OCI-LY1 (cell line): ENCODE results near the gene HSP90AA1.
A peak's percentile ranks its signal among the peaks of the same experiment; 100 is the strongest.
"Not testable (repeated sequence)": the region's sequence is repeated elsewhere in the genome, so short reads cannot be mapped to it uniquely, and the experiment has no call there.

Experiments
- H2AFZ ChIP-seq: fragments of 200-600 bp; sonication (generic), shearing (Covaris generic); 2 replicates; pipeline ENCODE4 v1.6.0; 2014; ENCODE audit warnings: antibody characterized with exemption, mild to moderate bottlenecking, low read length
- H3F3A ChIP-seq: fragments of 200-600 bp; sonication (generic), shearing (Covaris generic); 2 replicates; pipeline ENCODE4 v1.6.0; 2014; ENCODE audit warnings: mild to moderate bottlenecking, antibody characterized with exemption, low read length, moderate library complexity; ENCODE audit not compliant: insufficient read depth
- H3K27ac ChIP-seq: fragments of 200-600 bp; sonication (generic); 2 replicates; pipeline ENCODE4 v1.5.1; 2014; ENCODE audit warnings: low read length, mixed run types, mild to moderate bottlenecking, low read depth; ENCODE audit not compliant: poor library complexity, severe bottlenecking
- H3K27me3 ChIP-seq: fragments of 200-600 bp; sonication (generic); 2 replicates; pipeline ENCODE4 v1.6.0; 2014; ENCODE audit warnings: antibody characterized with exemption, mild to moderate bottlenecking, low read length, moderate library complexity; ENCODE audit not compliant: insufficient read depth
- H3K36me3 ChIP-seq: fragments of 200-600 bp; sonication (generic); 2 replicates; pipeline ENCODE4 v1.6.1; 2014; ENCODE audit warnings: mild to moderate bottlenecking, antibody characterized with exemption, low read length, moderate library complexity, mixed read lengths; ENCODE audit not compliant: insufficient read depth
- H3K4me1 ChIP-seq: fragments of 200-600 bp; sonication (generic); 2 replicates; pipeline ENCODE4 v1.5.1; 2014; ENCODE audit warnings: mild to moderate bottlenecking, low read length, moderate library complexity; ENCODE audit not compliant: insufficient read depth, severe bottlenecking
- H3K4me2 ChIP-seq: fragments of 200-600 bp; sonication (generic), shearing (Covaris generic); 2 replicates; pipeline ENCODE4 v1.6.1; 2014; ENCODE audit warnings: low read length
- H3K4me3 ChIP-seq: fragments of 200-600 bp; sonication (generic); 2 replicates; pipeline ENCODE4 v1.5.1; 2014; ENCODE audit warnings: low read length, low read depth, mild to moderate bottlenecking, mixed read lengths; ENCODE audit not compliant: poor library complexity, severe bottlenecking
- H3K79me2 ChIP-seq: fragments of 200-600 bp; shearing (Covaris generic); 2 replicates; pipeline ENCODE4 v1.6.1; 2016; ENCODE audit warnings: mixed run types, low read length, mixed read lengths; ENCODE audit not compliant: insufficient read depth
- H3K9ac ChIP-seq: fragments of 200-600 bp; sonication (generic), shearing (Covaris generic); 2 replicates; pipeline ENCODE4 v1.6.1; 2014; ENCODE audit warnings: mild to moderate bottlenecking, low read length, mixed read lengths
- H3K9me2 ChIP-seq: fragments of 200-600 bp; sonication (generic), shearing (Covaris generic); 2 replicates; pipeline ENCODE4 v1.6.1; 2014; ENCODE audit warnings: low read depth, mild to moderate bottlenecking, low read length, mixed read lengths
- H3K9me3 ChIP-seq: fragments of 200-600 bp; shearing (Covaris generic); 2 replicates; pipeline ENCODE4 v1.6.1; 2014; ENCODE audit warnings: low read length, mixed read lengths
- H4K20me1 ChIP-seq: fragments of 200-600 bp; sonication (generic), shearing (Covaris generic); 2 replicates; pipeline ENCODE4 v1.6.0; 2016; ENCODE audit warnings: mild to moderate bottlenecking, low read length; ENCODE audit not compliant: insufficient read depth
- EZH2 ChIP-seq: fragments of 200-600 bp; sonication (generic), shearing (Covaris generic); IDR thresholded peaks from 2 replicates; pipeline ENCODE4 v1.8.0; 2017; ENCODE audit warnings: borderline replicate concordance, mixed run types, mild to moderate bottlenecking, antibody characterized with exemption, low read length, moderate library complexity, mixed read lengths
- TF ChIP-seq, protein P1 (sequence below): fragments of 200-600 bp; sonication (generic), shearing (Covaris generic); IDR thresholded peaks from 2 replicates; pipeline ENCODE4 v1.5.1; 2017; ENCODE audit warnings: mild to moderate bottlenecking, antibody characterized with exemption, low read length, moderate library complexity, mixed read lengths

The HSP90AA1 gene

DNA sequence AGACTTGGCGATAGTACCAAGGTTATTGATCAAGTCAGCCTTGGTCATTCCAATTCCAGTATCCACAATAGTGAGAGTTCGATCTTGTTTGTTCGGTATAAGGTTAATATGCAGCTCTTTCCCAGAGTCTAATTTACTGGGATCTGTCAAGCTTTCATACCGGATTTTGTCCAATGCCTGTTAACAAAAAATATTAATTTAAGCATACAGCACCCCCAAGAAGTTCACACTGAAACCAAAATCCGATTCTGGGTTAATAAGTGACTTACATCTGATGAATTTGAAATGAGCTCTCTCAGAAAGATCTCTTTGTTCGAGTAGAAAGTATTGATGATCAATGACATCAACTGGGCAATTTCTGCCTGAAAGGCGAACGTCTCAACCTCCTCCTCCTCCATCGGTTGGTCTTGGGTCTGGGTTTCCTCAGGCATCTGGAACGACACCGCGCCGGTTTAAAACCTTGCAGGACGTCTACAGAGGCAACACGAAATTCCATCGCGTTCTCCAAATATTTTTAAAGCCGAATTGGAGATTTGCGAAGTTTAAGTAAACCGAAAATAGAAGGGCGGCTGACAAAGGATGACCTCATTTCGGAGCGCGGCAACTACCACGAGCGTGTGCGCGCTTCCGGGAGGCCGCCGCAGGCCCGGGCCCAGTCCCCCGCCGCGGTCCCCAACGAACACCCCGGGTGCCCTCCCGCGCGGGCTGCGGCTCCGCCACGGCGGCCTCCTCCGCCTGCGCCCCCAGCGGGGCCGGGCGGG, 716 bp downstream of the HSP90AA1 start:
- peak overlapping the region; percentile 87 for H3K4me2 ChIP-seq
- peaks cover 16% of the 10 kb centered on the region for H3K79me2 ChIP-seq
- H3K9ac ChIP-seq: peak overlapping the region; percentile 94
- no peaks in the 10 kb centered on the region for H4K20me1 ChIP-seq
- TF ChIP-seq, protein P1, sequence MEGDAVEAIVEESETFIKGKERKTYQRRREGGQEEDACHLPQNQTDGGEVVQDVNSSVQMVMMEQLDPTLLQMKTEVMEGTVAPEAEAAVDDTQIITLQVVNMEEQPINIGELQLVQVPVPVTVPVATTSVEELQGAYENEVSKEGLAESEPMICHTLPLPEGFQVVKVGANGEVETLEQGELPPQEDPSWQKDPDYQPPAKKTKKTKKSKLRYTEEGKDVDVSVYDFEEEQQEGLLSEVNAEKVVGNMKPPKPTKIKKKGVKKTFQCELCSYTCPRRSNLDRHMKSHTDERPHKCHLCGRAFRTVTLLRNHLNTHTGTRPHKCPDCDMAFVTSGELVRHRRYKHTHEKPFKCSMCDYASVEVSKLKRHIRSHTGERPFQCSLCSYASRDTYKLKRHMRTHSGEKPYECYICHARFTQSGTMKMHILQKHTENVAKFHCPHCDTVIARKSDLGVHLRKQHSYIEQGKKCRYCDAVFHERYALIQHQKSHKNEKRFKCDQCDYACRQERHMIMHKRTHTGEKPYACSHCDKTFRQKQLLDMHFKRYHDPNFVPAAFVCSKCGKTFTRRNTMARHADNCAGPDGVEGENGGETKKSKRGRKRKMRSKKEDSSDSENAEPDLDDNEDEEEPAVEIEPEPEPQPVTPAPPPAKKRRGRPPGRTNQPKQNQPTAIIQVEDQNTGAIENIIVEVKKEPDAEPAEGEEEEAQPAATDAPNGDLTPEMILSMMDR: no peak
- no peak for TF ChIP-seq EZH2
- H3F3A ChIP-seq: no peaks in the 10 kb centered on the region
- no peaks in the 10 kb centered on the region for H3K27me3 ChIP-seq
- H3K4me3 ChIP-seq: peak overlapping the region; percentile 91
- H3K4me1 ChIP-seq: peaks cover 53% of the 10 kb centered on the region
- H2AFZ ChIP-seq: no peak overlapping the region
- H3K36me3 ChIP-seq: peaks cover 52% of the 10 kb centered on the region
- H3K9me3 ChIP-seq: no peaks in the 10 kb centered on the region
- H3K27ac ChIP-seq: peak overlapping the region; percentile 73
- H3K9me2 ChIP-seq: no peaks in the 10 kb centered on the region

DNA sequence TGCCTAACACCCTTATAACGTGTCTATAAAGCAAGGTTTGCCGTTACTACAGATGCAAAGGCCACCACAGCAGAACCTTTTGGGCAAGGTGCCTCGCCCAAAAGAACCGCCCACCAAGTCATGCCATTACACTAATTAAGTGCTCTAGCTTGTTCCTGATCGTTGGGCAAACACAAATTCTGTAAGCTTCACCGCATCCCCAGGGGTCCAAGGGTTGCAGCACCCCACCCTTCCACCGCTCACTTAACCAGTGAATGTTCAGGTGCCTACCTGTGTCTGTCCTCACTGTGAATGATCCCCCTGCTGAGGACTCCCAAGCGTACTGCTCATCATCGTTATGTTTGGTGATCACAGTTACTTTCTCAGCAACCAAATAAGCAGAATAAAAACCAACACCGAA, 1.4 kb downstream of the HSP90AA1 start:
- Histone ChIP-seq H3K36me3 (peaks cover 59% of the 10 kb centered on the region), H3K4me3 (peak overlapping the region; percentile 91), H3F3A (no peaks in the 10 kb centered on the region), H3K9me2 (no peaks in the 10 kb centered on the region), H2AFZ (no peak overlapping the region), H3K9me3 (no peaks in the 10 kb centered on the region), H3K4me2 (peak overlapping the region; percentile 87), H3K9ac (peak overlapping the region; percentile 94), H3K27me3 (no peaks in the 10 kb centered on the region), H3K79me2 (peaks cover 16% of the 10 kb centered on the region), H4K20me1 (no peaks in the 10 kb centered on the region), H3K27ac (no peak overlapping the region), H3K4me1 (peaks cover 51% of the 10 kb centered on the region)
- TF ChIP-seq EZH2: no peak
- TF ChIP-seq, protein P1: no peak

GRCh38 chr14:102084931-102085330, 1.9 kb downstream of the HSP90AA1 start:
- Histone ChIP-seq H3K4me3 (peak overlapping the region; percentile 91), H3K36me3 (peaks cover 64% of the 10 kb centered on the region), H3K27ac (no peak overlapping the region), H3K27me3 (no peaks in the 10 kb centered on the region), H2AFZ (no peak overlapping the region), H3K9me2 (no peaks in the 10 kb centered on the region), H3K9ac (peak overlapping the region; percentile 94; the same call in 1 of the 2 replicates), H3K9me3 (no peaks in the 10 kb centered on the region), H3K79me2 (peaks cover 16% of the 10 kb centered on the region), H3K4me2 (peak overlapping the region; percentile 87), H3K4me1 (peaks cover 50% of the 10 kb centered on the region), H4K20me1 (no peaks in the 10 kb centered on the region), H3F3A (0 out of 2 replicates have a peak, but pooled peaks cover 2% of the 10 kb centered on the region)
- TF ChIP-seq, protein P1: no peak
- no peak for TF ChIP-seq EZH2

DNA sequence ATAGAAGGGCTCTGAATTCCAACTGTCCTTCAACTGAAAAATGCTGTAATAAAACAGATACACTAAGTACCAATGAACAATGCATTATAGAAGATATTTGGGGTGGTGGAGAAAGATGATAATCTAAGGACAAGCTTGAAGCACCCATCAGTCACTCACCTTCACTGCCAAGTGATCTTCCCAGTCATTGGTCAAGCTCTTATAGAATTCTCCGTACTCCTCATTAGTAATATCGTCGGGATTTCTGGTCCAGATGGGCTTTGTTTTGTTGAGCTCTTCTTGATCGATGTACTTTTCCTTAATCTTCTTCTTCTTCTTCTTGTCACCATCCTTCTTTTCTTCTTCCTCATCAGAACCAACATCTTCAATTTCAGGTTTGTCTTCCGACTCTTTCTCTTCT, 2.3 kb downstream of the HSP90AA1 start:
- H2AFZ ChIP-seq, H4K20me1 ChIP-seq, H3F3A ChIP-seq, H3K27ac ChIP-seq, H3K27me3 ChIP-seq, H3K9me2 ChIP-seq, H3K9me3 ChIP-seq: not testable (repeated sequence)
- peak overlapping the region; percentile 91 for H3K4me3 ChIP-seq
- peaks cover 16% of the 10 kb centered on the region for H3K79me2 ChIP-seq
- peaks cover 50% of the 10 kb centered on the region for H3K4me1 ChIP-seq
- peaks cover 69% of the 10 kb centered on the region for H3K36me3 ChIP-seq
- H3K9ac ChIP-seq: peak overlapping the region; percentile 94; the same call in 1 of the 2 replicates
- peak overlapping the region; percentile 87 for H3K4me2 ChIP-seq
